Measurements from ENCODE around the gene GART. TPM values are rescaled to one million over a fixed set of nuclear protein-coding genes. Genes with fewer than 3 reads are reported as not detected.
"Not testable (repeated sequence)": the region's sequence is repeated elsewhere in the genome, so short reads cannot be mapped to it uniquely, and the experiment has no call there.

The GART gene
- total RNA-seq, 2 donors from 2014 or later, result 164 to 184 TPM

GRCh38 chr21:33490991-33491372 lies 50.9 kb downstream of the GART start:
- Mint-ChIP-seq H3K36me3 (ENCODE audit: insufficient read depth in 2 of 2) (no peaks in the 10 kb centered on the region), H3K27ac (peak overlapping the region; percentile 91)
- ATAC-seq (replicated peaks in 1 of 2), result no peak

GRCh38 chr21:33488936-33489335 lies 53.0 kb downstream of the GART start:
- peak overlapping the region; percentile 47 for H3K27ac Mint-ChIP-seq
- DNase-seq (no peak), ATAC-seq (replicated peaks in 1 of 2) (no peak)
- no peak overlapping the region for H3K4me3 Mint-ChIP-seq
- H3K27me3 Mint-ChIP-seq (ENCODE audit: low read depth), result no peaks in the 10 kb centered on the region
- peaks cover 18% of the 10 kb centered on the region for H3K4me1 Mint-ChIP-seq (ENCODE audit: low read depth)
- H3K9me3 Mint-ChIP-seq, result no peaks in the 10 kb centered on the region
- no peaks in the 10 kb centered on the region for H3K36me3 Mint-ChIP-seq (ENCODE audit: insufficient read depth in 2 of 2)

More at GRCh38 chr21:33490991-33491372, 50.9 kb downstream of the GART start:
- H3K9me3 Mint-ChIP-seq, result no peaks in the 10 kb centered on the region
- DNase-seq, result no peak
- H3K27me3 Mint-ChIP-seq (ENCODE audit: low read depth), result no peaks in the 10 kb centered on the region
- H3K4me3 Mint-ChIP-seq, result peak overlapping the region; percentile 87
- peaks cover 18% of the 10 kb centered on the region for H3K4me1 Mint-ChIP-seq (ENCODE audit: low read depth)

- no peaks in the 10 kb centered on the region for H3K36me3 Mint-ChIP-seq (ENCODE audit: insufficient read depth in 2 of 2)
- H3K4me3 Mint-ChIP-seq, result no peak overlapping the region
- H3K4me1 Mint-ChIP-seq (ENCODE audit: low read depth), result peaks cover 18% of the 10 kb centered on the region
- H3K9me3 Mint-ChIP-seq, result no peaks in the 10 kb centered on the region
- no peak for DNase-seq
- no peak overlapping the region for H3K27ac Mint-ChIP-seq
- ATAC-seq (replicated peaks in 1 of 2), result no peak
- no peaks in the 10 kb centered on the region for H3K27me3 Mint-ChIP-seq (ENCODE audit: low read depth)
Observed at GRCh38 chr21:33487996-33488395, 53.9 kb downstream of the GART start.

GRCh38 chr21:33481314-33481943 lies 60.5 kb downstream of the GART start:
- ATAC-seq (replicated peaks in 1 of 2) (no peak), DNase-seq (no peak)
- H3K4me1 Mint-ChIP-seq (ENCODE audit: low read depth), result peaks cover 20% of the 10 kb centered on the region
- no peaks in the 10 kb centered on the region for H3K27me3 Mint-ChIP-seq (ENCODE audit: low read depth)
- H3K4me3 Mint-ChIP-seq, result peak overlapping the region; percentile 94 to 99
- H3K27ac Mint-ChIP-seq, result no peak overlapping the region
- H3K9me3 Mint-ChIP-seq, result no peaks in the 10 kb centered on the region
- peaks cover 0 to 2% of the 10 kb centered on the region in 2 donors for H3K36me3 Mint-ChIP-seq (ENCODE audit: insufficient read depth in 2 of 2)

- H3K27me3 Mint-ChIP-seq (ENCODE audit: low read depth), result no peaks in the 10 kb centered on the region
- H3K9me3 Mint-ChIP-seq, result no peaks in the 10 kb centered on the region
- peaks cover 20% of the 10 kb centered on the region for H3K4me1 Mint-ChIP-seq (ENCODE audit: low read depth)
- no peak for DNase-seq
- peaks cover 0 to 2% of the 10 kb centered on the region in 2 donors for H3K36me3 Mint-ChIP-seq (ENCODE audit: insufficient read depth in 2 of 2)
- peak overlapping the region; percentile 94 for H3K27ac Mint-ChIP-seq
- no peak for ATAC-seq (replicated peaks in 1 of 2)
- H3K4me3 Mint-ChIP-seq, result peak overlapping the region; percentile 94 to 99
Observed at GRCh38 chr21:33480481-33481103, 61.3 kb downstream of the GART start.

GRCh38 chr21:33479679-33480480 lies 62.0 kb downstream of the GART start, which contains the start of gene TMEM50B:
TSS of gene TMEM50B (minus strand) at chr21:33479974. CDS start at chr21:33468885, 11,089 bp downstream.
- peak; percentile 96 to 98 for DNase-seq
- H3K27ac Mint-ChIP-seq, result peak within 1 kb of the TSS; percentile 94
- H3K4me1 Mint-ChIP-seq (ENCODE audit: low read depth), result peaks cover 20% of the 10 kb centered on the region
- no peaks in the 10 kb centered on the region for H3K9me3 Mint-ChIP-seq
- H3K27me3 Mint-ChIP-seq (ENCODE audit: low read depth), result no peaks in the 10 kb centered on the region
- peak; percentile 95 for ATAC-seq (replicated peaks in 1 of 2)
- H3K36me3 Mint-ChIP-seq (ENCODE audit: insufficient read depth in 2 of 2), result peaks cover 0 to 2% of the 10 kb centered on the region in 2 donors
- peak within 1 kb of the TSS; percentile 94 to 99 for H3K4me3 Mint-ChIP-seq

- peaks cover 0 to 2% of the 10 kb centered on the region in 2 donors for H3K36me3 Mint-ChIP-seq (ENCODE audit: insufficient read depth in 2 of 2)
- ATAC-seq (replicated peaks in 1 of 2) (peak; percentile 19 to 22), DNase-seq (peak; percentile 54 to 58)
- H3K27ac Mint-ChIP-seq, result peak overlapping the region; percentile 20
- no peaks in the 10 kb centered on the region for H3K9me3 Mint-ChIP-seq
- H3K4me3 Mint-ChIP-seq, result peak overlapping the region; percentile 94 to 99
- peaks cover 20% of the 10 kb centered on the region for H3K4me1 Mint-ChIP-seq (ENCODE audit: low read depth)
- no peaks in the 10 kb centered on the region for H3K27me3 Mint-ChIP-seq (ENCODE audit: low read depth)
Observed at GRCh38 chr21:33478935-33479678, 62.8 kb downstream of the GART start.

GRCh38 chr21:33478182-33478581 lies 63.7 kb downstream of the GART start:
- ATAC-seq (replicated peaks in 1 of 2) (no peak), DNase-seq (no peak)
- no peaks in the 10 kb centered on the region for H3K9me3 Mint-ChIP-seq
- peak overlapping the region; percentile 20 for H3K27ac Mint-ChIP-seq
- H3K36me3 Mint-ChIP-seq (ENCODE audit: insufficient read depth in 2 of 2), result peaks cover 0 to 2% of the 10 kb centered on the region in 2 donors
- H3K27me3 Mint-ChIP-seq (ENCODE audit: low read depth), result no peaks in the 10 kb centered on the region
- peak overlapping the region; percentile 94 to 99 for H3K4me3 Mint-ChIP-seq
- H3K4me1 Mint-ChIP-seq (ENCODE audit: low read depth), result peaks cover 20% of the 10 kb centered on the region

GRCh38 chr21:33477066-33477465 lies 64.9 kb downstream of the GART start:
- DNase-seq, result no peak

GRCh38 chr21:33473344-33473743 lies 68.6 kb downstream of the GART start:
- Mint-ChIP-seq H3K4me3 (no peak overlapping the region), H3K27ac (no peak overlapping the region), H3K36me3 (ENCODE audit: insufficient read depth in 2 of 2) (no peaks in the 10 kb centered on the region), H3K4me1 (ENCODE audit: low read depth) (peaks cover 11% of the 10 kb centered on the region), H3K9me3 (no peaks in the 10 kb centered on the region), H3K27me3 (ENCODE audit: low read depth) (no peaks in the 10 kb centered on the region)
- DNase-seq (no peak), ATAC-seq (replicated peaks in 1 of 2) (no peak)

More at GRCh38 chr21:33477066-33477465, 64.9 kb downstream of the GART start:
- no peaks in the 10 kb centered on the region for H3K27me3 Mint-ChIP-seq (ENCODE audit: low read depth)
- H3K9me3 Mint-ChIP-seq, result no peaks in the 10 kb centered on the region
- H3K36me3 Mint-ChIP-seq (ENCODE audit: insufficient read depth in 2 of 2), result peaks cover 0 to 2% of the 10 kb centered on the region in 2 donors
- peaks cover 20% of the 10 kb centered on the region for H3K4me1 Mint-ChIP-seq (ENCODE audit: low read depth)
- peak overlapping the region in 1 of 2 donors; percentile 36 for H3K4me3 Mint-ChIP-seq
- no peak overlapping the region for H3K27ac Mint-ChIP-seq
- ATAC-seq (replicated peaks in 1 of 2), result no peak

- H3K9me3 Mint-ChIP-seq, result no peaks in the 10 kb centered on the region
- H3K36me3 Mint-ChIP-seq (ENCODE audit: insufficient read depth in 2 of 2), result no peaks in the 10 kb centered on the region
- no peak overlapping the region for H3K27ac Mint-ChIP-seq
- DNase-seq, result no peak
- H3K27me3 Mint-ChIP-seq (ENCODE audit: low read depth), result no peaks in the 10 kb centered on the region
- H3K4me3 Mint-ChIP-seq, result no peak overlapping the region
- H3K4me1 Mint-ChIP-seq (ENCODE audit: low read depth), result peaks cover 7% of the 10 kb centered on the region
- no peak for ATAC-seq (replicated peaks in 1 of 2)
Observed at GRCh38 chr21:33470701-33471100, 71.2 kb downstream of the GART start.

GRCh38 chr21:33469183-33469582 lies 72.7 kb downstream of the GART start:
- not testable (repeated sequence) for H3K9me3 Mint-ChIP-seq; H3K27me3 Mint-ChIP-seq (ENCODE audit: low read depth); H3K4me3 Mint-ChIP-seq; H3K4me1 Mint-ChIP-seq (ENCODE audit: low read depth); H3K36me3 Mint-ChIP-seq (ENCODE audit: insufficient read depth in 2 of 2); H3K27ac Mint-ChIP-seq; DNase-seq; ATAC-seq (replicated peaks in 1 of 2)

Data from activated T-cell treated with anti-CD3 and anti-CD28 coated beads, Interleukin-2, amount 50 U/mL, for 72 hours (primary cell).